Activated CD4-positive, alpha-beta T cell treated with anti-CD3 and anti-CD28 coated beads for 48 hours (primary cell): ENCODE measurements around the gene SLC38A3.
"Not testable (repeated sequence)": the region's sequence is repeated elsewhere in the genome, so short reads cannot be mapped to it uniquely, and the experiment has no call there.

Experiments used
- DNase-seq: peaks from one replicate; pipeline ENCODE4 v3.0.0-alpha.2; 2020

SLC38A3 gene

GRCh38 chr3:50192689-50193141 is 12.4 kb upstream of the SLC38A3 start:
- peak; percentile 90 for DNase-seq

DNA sequence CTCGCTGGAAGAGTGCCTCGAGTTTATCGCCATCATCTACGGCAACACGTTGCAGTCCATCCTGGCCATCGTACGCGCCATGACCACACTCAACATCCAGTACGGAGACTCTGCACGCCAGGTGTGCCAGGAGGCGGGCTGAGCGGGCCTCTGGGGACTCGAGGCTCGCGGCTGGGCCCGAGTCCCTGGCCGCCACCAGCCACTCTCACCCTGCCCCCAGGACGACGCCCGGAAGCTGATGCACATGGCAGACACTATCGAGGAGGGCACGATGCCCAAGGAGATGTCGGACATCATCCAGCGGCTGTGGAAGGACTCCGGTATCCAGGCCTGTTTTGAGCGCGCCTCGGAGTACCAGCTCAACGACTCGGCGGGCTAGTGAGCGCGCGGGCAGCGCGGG is 11.8 kb upstream of the SLC38A3 start:
- DNase-seq: no peak

GRCh38 chr3:50193746-50194127 is 11.3 kb upstream of the SLC38A3 start:
- DNase-seq: no peak

DNA sequence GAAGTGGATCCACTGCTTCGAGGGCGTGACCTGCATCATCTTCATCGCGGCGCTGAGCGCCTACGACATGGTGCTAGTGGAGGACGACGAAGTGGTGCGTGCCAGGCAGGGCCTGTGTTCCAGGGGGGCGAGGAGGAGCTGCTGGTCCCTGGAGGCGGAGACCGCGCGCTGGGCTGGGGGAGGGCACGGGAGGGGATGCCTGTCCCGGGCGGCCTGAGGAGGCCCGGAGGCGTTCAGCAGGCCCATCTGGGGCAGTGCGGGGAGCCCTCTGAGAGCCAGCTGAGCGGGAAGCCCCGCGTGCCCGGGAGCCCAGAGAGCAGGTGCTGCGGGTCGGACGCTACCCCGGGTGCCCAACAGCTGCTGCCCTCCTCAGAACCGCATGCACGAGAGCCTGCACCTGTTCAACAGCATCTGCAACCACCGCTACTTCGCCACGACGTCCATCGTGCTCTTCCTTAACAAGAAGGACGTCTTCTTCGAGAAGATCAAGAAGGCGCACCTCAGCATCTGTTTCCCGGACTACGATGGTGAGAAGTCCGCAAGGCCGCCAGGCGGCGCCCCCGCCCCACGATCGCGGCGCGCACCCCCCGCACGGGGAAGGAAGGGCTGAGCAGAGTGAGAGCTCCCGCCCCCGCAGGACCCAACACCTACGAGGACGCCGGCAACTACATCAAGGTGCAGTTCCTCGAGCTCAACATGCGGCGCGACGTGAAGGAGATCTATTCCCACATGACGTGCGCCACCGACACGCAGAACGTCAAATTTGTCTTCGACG is 10.8 kb upstream of the SLC38A3 start:
- DNase-seq: peak; percentile 84

GRCh38 chr3:50194903-50195500 is 10.1 kb upstream of the SLC38A3 start:
- DNase-seq: peak; percentile 59

DNA sequence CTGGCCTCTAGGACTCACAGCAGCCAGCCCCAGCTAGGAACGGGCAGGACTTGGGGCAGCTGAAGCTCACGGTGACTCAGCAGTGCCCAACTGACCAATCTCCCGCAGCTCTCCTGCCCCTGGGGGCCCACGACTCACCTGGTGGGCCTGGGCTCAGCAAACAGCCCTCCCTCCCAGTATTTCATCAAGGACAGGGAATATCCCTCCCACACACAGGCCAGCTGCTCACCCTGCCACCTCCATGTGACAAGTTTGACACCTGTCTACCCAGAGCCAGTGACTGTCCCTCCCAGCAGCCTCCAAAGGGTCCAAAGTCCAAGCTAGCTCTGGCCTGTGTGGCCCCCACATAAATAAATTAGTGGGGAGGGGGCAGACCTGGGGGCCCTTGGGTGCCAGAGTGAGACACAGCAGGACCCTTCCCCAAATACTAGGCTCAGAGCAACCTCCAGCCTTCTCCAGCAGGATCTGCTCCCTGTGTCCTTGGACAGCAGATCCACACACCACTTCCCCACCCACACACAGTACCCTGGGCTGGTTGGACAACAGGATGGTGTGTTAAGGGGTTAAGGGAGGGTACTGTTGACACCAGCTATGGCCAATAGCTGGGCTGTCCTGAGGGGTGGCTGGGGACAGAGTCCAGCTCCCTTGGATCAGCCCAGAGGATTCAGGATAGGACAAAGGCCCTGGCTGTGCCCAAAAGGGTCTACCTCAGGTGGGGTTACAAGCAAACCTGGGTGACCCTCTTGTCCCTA is 9.4 kb upstream of the SLC38A3 start:
- no peak for DNase-seq

- DNase-seq: no peak
Observed at GRCh38 chr3:50196253-50196801, 8.7 kb upstream of the SLC38A3 start.

- DNase-seq: no peak
Observed at GRCh38 chr3:50201573-50202315, 3.3 kb upstream of the SLC38A3 start.

GRCh38 chr3:50202353-50203112 is 2.5 kb upstream of the SLC38A3 start:
- DNase-seq: no peak

GRCh38 chr3:50203113-50203808 is 1.8 kb upstream of the SLC38A3 start:
- no peak for DNase-seq

DNA sequence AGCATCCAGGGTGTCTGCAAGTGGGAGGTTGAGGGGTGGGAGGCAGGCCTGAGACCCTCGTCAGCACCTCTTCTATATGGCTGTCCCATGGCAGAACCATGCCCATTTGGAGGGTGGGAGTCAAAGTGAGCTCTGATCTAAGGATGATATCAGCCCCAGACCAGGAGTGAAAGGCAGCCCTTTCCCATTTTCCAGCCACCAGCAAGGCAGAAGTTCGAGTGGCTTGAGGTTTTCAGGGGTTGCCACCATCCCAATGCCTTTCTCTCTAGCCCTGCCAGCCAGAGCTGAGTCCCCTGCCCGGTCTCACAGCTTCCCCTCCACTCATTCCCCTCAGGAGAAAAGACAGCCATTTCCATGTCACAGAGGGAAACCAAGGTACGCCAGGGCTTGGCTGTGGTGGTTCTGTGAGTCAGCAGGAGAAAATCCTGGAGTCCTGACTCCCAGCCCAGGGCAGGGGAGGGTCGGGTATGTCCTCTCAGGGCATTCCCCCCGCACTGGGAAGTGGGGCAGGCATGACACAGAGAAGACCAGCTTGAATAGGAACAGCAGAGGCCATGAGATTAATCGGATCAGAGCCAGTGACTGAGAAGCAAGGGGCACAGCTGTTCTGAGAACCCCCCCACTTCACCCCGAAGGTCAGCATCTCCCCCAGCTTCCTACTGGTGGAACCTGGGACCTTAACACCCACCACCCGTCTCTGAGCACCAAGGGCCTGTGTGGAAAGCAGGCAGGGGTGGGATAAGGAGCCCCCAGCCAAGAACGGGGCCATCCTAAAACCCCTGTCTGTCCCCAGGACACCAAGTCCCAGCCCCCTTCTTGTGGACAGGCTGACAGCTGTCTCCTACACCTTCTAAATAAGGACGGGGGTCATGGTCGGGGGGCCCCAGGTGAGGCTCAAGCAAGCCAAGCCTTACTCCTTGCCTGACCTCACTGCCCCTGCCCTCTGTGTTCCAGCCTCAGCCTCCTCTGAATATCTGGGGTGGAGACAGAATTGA is 965 bp upstream of the SLC38A3 start:
- no peak for DNase-seq

DNA sequence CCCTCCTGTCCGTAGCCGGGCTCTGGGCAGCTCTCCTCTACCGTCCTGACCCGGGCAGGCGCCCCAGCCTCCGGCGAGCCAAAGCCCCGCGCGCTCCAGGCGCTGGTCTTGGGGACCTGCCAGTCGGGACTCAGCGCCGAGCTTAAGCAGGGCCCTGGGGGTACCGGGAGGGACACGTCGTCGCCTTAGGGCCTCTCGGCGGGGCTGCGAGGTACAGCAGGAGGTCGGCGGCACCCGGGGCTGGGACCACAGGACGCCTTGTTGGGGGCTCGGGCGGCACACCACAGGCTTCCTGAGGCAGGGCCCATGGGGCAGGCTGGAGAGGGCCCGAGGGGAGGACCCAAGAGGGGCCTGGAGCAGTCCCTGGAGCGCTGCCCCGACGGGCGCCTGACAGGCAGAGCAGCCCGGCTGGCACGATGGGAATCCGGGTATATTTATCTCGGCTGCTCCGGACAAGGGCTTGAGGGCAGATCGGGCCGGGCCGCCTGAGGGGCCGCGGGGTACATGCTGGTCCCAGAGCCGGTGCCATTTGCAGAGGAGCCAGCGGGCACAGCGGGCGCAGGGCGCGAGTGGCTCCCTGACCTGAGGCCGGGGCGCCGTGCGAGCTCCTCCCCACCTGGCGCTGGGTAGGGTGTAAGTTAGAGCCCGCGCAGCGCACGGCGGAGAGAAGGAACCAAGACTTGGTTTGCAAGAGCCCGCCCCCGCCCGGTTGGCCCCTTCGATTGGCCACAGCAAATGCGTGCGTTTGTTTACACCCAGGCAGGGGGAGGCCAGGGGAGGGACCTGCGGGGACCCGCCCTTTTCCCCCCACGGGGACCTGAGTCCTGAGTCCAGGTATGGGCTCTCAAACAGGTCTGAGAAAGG is 574 bp downstream of the SLC38A3 start:
- peak; percentile 58 for DNase-seq

DNA sequence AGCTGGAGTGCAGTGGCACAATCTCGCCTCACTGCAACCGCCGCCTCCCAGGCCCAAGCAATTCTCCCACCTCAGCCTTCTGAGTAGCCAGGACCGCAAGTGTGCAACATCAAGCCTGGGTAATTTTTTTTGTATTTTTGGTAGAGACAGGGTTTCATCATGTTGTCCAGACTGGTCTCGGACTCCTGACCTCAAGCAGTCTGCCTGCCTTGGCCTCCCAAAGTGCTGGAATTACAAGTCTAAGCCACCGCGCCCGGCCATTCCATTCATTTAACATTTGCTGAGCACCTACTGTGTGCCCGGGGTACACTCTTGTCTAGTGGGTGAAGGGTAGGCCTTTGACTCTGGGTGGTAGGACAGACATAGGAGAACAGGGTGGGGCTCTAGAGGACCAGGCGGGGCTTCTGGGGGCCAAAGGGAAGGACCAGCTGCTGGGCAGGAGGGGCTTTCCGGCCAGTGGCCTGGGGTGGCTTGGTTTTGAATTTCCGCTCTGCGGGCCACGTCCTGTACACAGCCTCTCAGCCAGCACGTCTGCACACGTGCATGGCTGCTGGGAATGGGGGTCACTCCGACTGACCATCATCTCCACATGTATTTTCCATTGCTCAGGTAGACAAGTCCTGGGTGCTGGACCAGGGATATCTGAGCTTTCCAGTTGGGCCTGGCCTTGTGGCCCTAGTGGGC is 2.4 kb downstream of the SLC38A3 start:
- no peak for DNase-seq

DNA sequence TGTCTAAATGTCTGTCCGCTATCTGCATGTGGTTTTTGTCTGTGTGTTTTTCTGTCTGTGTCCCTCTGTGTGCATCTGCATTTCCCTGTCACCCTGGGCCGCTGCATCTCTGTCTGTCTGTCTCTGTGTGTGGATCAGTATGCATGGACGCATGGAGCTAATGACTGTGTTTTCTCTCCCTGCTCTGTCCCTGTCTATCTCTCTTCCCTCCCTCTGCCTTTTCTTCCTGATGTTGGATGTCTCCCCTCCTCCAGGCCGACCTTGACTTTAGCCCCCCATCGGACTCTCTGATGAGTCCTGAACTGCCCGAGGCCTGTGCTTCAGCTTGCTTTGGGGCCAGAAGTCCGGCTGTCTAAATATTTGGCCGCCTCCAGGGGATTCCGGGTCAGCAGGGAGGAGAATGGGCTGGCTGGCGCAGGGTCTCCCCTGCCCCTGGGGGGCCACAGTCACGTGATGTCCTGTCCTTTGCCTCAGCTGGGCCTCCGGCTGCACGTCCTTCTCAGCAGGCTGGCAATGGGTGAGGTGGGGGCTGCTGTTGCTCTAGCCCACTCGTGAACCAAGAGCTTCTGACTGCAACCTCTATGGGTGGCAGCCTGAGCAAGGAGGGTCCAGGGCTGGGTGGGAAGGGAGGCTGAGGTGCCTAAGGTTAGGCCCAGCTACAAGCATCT is 3.7 kb downstream of the SLC38A3 start:
- DNase-seq: no peak

GRCh38 chr3:50210176-50210509 is 5.1 kb downstream of the SLC38A3 start:
- DNase-seq: no peak

DNA sequence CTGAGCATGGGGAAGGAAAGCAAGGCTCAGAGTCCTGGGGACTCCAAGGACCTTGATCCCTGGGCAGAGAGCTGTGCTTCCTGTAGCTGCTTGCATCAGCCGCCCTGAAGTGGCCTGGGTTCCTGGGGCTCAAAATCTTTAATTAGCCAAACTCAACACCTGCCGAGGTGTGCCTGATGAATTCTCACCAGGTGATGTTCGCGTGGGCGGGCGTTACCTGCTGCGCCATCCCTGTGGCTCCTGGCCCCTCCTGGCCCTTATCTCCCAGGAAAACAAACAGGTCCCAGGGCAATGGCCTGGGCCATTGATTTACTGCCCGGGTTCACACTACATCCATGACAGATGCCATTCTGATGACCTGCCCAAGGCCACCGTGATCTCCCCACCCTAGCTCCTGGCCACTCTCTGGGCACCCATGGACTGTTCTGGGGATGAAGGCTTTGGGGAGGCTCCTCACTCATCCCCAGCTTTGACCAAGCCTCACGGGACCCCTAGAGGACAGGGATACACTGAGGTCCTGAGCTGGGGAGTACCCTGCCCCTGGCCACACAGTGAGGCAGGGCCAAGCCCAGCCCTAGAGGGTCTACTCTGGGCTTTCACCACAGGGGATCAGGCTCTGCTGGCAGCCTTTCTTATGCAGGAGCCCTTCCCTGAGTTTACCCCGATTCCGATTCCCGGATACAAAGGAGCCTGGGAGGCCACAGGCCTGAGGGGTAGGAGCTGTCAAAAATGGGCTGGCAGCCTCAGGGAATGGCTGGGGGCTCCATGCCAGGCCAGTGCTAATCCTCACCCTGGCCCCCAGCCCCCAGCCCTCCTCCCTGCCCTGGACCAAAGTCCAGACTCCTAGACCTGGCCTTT is 5.7 kb downstream of the SLC38A3 start:
- DNase-seq: no peak

- not testable (repeated sequence) for DNase-seq
Observed at GRCh38 chr3:50211368-50211717, 6.3 kb downstream of the SLC38A3 start.
